PC-9 (cell line): ENCODE data around the gene SLC46A1. TPM values are rescaled to one million over a fixed set of nuclear protein-coding genes. Genes with fewer than 3 reads are reported as not detected.
"Not testable (repeated sequence)": the region's sequence is repeated elsewhere in the genome, so short reads cannot be mapped to it uniquely, and the experiment has no call there.

Experiments
- BruUV-seq: library from RNA; stranded (reverse); fragments of 400-500 nt; replicated peaks from 2 replicates; lab custom pipeline; 2021; lab: Mats Ljungman, UMichigan
- CTCF ChIA-PET: fragments of 300-600 bp; sonication (Branson Sonifier 250); formaldehyde crosslinking; loops from one replicate; lab custom pipeline; 2022; ENCODE audit warnings: antibody characterized with exemption; lab: Charles Lee
- POLR2A ChIA-PET: fragments of 300-600 bp; sonication (Branson Sonifier 250); formaldehyde crosslinking; loops from one replicate; lab custom pipeline; 2022; ENCODE audit warnings: antibody characterized with exemption; ENCODE audit not compliant: unreplicated experiment; lab: Charles Lee
- DNase-seq, 2 experiments: peaks; one replicate each; pipeline versions ENCODE4 v3.0.0 to v3.0.0-alpha.2; 2015 to 2022; ENCODE audit warnings: mixed read lengths in 1 of 2
- H2AFZ ChIP-seq: fragments of 200-600 bp; sonication (generic); 2 replicates; pipeline ENCODE4 v1.8.1; 2017; ENCODE audit warnings: antibody characterized with exemption
- H3F3A ChIP-seq: fragments of 200-600 bp; sonication (generic); 2 replicates; pipeline ENCODE4 v1.8.1; 2017; ENCODE audit warnings: antibody characterized with exemption, mild to moderate bottlenecking, low read depth; ENCODE audit not compliant: insufficient read depth
- H3K27ac ChIP-seq: fragments of 200-600 bp; sonication (generic); 2 replicates; pipeline ENCODE4 v1.6.1; 2016; ENCODE audit warnings: mixed run types
- H3K27me3 ChIP-seq: fragments of 200-600 bp; sonication (generic); 2 replicates; pipeline ENCODE4 v1.6.1; 2016; ENCODE audit warnings: low read depth, mixed run types; ENCODE audit not compliant: insufficient read depth
- H3K36me3 ChIP-seq: fragments of 200-600 bp; sonication (generic); 2 replicates; pipeline ENCODE4 v1.6.1; 2016; ENCODE audit warnings: low read depth, mixed run types
- H3K4me1 ChIP-seq: fragments of 200-600 bp; sonication (generic); replicated peaks from 2 replicates; pipeline ENCODE4 v1.6.1; 2016; ENCODE audit warnings: mixed run types; ENCODE audit not compliant: insufficient read depth
- H3K4me2 ChIP-seq: fragments of 200-600 bp; sonication (generic); 2 replicates; pipeline ENCODE4 v1.6.1; 2017; ENCODE audit warnings: mixed run types
- H3K4me3 ChIP-seq: fragments of 200-600 bp; sonication (generic); 2 replicates; pipeline ENCODE4 v1.6.1; 2016; ENCODE audit warnings: mixed run types
- H3K79me2 ChIP-seq: fragments of 200-600 bp; sonication (generic); 2 replicates; pipeline ENCODE4 v1.6.1; 2017; ENCODE audit warnings: low read depth, mixed run types
- H3K9me2 ChIP-seq: fragments of 200-600 bp; sonication (generic); 2 replicates; pipeline ENCODE4 v1.8.1; 2017; ENCODE audit warnings: mild to moderate bottlenecking; ENCODE audit not compliant: insufficient read depth
- H3K9me3 ChIP-seq: fragments of 200-600 bp; sonication (generic); 2 replicates; pipeline ENCODE4 v1.8.1; 2016; ENCODE audit warnings: low read depth; ENCODE audit not compliant: insufficient read depth
- H4K20me1 ChIP-seq: fragments of 200-600 bp; sonication (generic); 2 replicates; pipeline ENCODE4 v1.8.1; 2017; ENCODE audit not compliant: insufficient read depth
- EZH2 ChIP-seq: fragments of 200-600 bp; sonication (generic); IDR thresholded peaks from 2 replicates; pipeline ENCODE4 v1.8.0; 2017; ENCODE audit warnings: antibody characterized with exemption, low read depth
- intact Hi-C: fragments of 100-400 bp; cut with micrococcal nuclease; formaldehyde crosslinking; loops from one replicate; pipeline ENCODE4 v1.10.0; 2022; ENCODE audit not compliant: unreplicated experiment
- total RNA-seq: library from RNA; stranded (reverse); gene quantifications from 2 replicates; pipeline ENCODE4 v1.2.3, GENCODE V29; 2021
- TF ChIP-seq, protein P1 (sequence below): fragments of 200-600 bp; sonication (generic); conservative IDR thresholded peaks from 2 replicates; pipeline ENCODE4 v1.6.1; 2017; ENCODE audit warnings: mixed run types, antibody characterized with exemption, mild to moderate bottlenecking, moderate library complexity

SLC46A1 gene
- total RNA-seq, 1 experiment from 2014 or later: 14.9 TPM

DNA sequence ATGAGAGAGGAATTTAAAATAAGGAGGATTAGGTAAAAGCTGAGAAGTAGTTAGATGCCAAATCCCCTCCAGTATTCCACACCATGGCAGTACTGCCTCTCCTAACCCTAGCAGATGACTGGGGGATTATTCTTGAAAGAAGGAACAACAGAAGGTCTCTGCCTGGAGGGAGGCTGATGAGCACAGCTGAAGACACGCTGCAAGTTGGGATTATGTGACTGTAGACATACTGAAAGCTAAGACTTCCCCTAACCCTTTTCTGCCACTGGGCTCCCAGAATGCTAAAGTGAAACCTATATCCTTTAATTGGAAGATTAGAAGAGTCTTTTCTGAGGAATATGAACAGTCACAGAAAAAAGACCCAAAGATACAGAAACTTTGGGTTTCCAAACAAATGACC lies 27.7 kb upstream of the SLC46A1 start:
- peaks cover 13% of the 10 kb centered on the region; the same call in 1 of the 2 replicates for H3K27me3 ChIP-seq
- TF ChIP-seq EZH2: no peak
- TF ChIP-seq, protein P1, sequence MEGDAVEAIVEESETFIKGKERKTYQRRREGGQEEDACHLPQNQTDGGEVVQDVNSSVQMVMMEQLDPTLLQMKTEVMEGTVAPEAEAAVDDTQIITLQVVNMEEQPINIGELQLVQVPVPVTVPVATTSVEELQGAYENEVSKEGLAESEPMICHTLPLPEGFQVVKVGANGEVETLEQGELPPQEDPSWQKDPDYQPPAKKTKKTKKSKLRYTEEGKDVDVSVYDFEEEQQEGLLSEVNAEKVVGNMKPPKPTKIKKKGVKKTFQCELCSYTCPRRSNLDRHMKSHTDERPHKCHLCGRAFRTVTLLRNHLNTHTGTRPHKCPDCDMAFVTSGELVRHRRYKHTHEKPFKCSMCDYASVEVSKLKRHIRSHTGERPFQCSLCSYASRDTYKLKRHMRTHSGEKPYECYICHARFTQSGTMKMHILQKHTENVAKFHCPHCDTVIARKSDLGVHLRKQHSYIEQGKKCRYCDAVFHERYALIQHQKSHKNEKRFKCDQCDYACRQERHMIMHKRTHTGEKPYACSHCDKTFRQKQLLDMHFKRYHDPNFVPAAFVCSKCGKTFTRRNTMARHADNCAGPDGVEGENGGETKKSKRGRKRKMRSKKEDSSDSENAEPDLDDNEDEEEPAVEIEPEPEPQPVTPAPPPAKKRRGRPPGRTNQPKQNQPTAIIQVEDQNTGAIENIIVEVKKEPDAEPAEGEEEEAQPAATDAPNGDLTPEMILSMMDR: no peak
- no peak overlapping the region for H3K4me2 ChIP-seq
- H3K4me3 ChIP-seq: no peak overlapping the region
- H3K4me1 ChIP-seq: no peaks in the 10 kb centered on the region
- ChIA-PET CTCF (no interaction called here), POLR2A (no interaction called here)
- no peak overlapping the region for H3K27ac ChIP-seq
- no peak for DNase-seq
- no peaks in the 10 kb centered on the region for H3F3A ChIP-seq
- no peaks in the 10 kb centered on the region for H4K20me1 ChIP-seq
- BruUV-seq: no TSS peak
- H3K9me3 ChIP-seq: no peaks in the 10 kb centered on the region
- H3K9me2 ChIP-seq: no peaks in the 10 kb centered on the region
- no peak overlapping the region for H2AFZ ChIP-seq
- no peaks in the 10 kb centered on the region for H3K79me2 ChIP-seq
- H3K36me3 ChIP-seq: no peaks in the 10 kb centered on the region
- intact Hi-C loops: no loop called here

DNA sequence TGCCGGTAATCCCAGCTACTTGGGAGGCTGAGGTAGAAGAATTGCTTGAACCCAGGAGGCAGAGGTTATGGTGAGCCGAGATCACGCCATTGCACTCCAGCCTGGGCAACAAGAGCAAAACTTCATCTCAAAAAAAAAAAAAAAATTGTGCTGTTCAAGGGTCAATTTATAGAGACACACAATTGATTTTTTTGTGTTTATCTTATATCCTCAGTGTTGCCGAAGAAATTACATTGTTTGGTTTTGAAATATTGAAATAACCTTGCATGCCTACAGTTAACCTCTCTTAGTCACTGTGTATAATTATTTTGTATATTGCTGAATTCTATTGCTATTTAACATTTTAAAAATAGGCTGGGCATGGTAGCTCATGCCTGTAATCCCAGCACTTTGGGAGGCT lies 22.0 kb upstream of the SLC46A1 start:
- H3K79me2 ChIP-seq, H3K27ac ChIP-seq, H3K4me1 ChIP-seq, H3K4me2 ChIP-seq, H3K27me3 ChIP-seq, BruUV-seq, H3K4me3 ChIP-seq, POLR2A ChIA-PET, CTCF ChIA-PET, DNase-seq, H2AFZ ChIP-seq, H3K9me2 ChIP-seq, H3K9me3 ChIP-seq, H3K36me3 ChIP-seq, intact Hi-C loops, H4K20me1 ChIP-seq, H3F3A ChIP-seq: not testable (repeated sequence)

DNA sequence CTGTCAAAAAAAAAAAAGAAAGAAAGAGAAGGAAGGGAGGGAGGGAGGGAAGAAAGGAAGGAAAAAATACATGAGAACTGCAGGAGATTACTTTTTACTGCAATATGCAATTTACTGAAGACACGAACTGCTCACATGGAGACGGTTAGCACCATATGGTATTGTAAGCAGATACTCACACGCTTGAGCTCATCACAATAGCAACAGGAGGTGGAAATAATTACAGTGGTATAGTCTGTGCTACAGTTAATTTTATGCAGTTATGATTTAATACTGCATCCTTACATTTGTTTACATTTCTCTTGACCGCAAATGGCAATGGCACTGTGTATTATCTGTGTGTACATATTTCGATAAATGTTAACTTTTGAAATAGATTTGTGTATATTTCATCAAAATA lies 21.4 kb upstream of the SLC46A1 start:
- intact Hi-C loops: no loop called here
- no TSS peak for BruUV-seq
- Histone ChIP-seq H3K4me2 (no peak overlapping the region), H3K9me3 (no peaks in the 10 kb centered on the region), H3K4me1 (no peaks in the 10 kb centered on the region), H3K27me3 (0 out of 2 replicates have a peak, but pooled peaks cover 6% of the 10 kb centered on the region), H3K9me2 (no peaks in the 10 kb centered on the region), H3K36me3 (no peaks in the 10 kb centered on the region), H3K79me2 (no peaks in the 10 kb centered on the region), H3K4me3 (no peak overlapping the region), H4K20me1 (no peaks in the 10 kb centered on the region), H3F3A (no peaks in the 10 kb centered on the region), H3K27ac (no peak overlapping the region), H2AFZ (no peak overlapping the region)
- ChIA-PET CTCF (no interaction called here), POLR2A (no interaction called here)
- TF ChIP-seq EZH2: no peak
- TF ChIP-seq, protein P1: no peak
- no peak for DNase-seq

DNA sequence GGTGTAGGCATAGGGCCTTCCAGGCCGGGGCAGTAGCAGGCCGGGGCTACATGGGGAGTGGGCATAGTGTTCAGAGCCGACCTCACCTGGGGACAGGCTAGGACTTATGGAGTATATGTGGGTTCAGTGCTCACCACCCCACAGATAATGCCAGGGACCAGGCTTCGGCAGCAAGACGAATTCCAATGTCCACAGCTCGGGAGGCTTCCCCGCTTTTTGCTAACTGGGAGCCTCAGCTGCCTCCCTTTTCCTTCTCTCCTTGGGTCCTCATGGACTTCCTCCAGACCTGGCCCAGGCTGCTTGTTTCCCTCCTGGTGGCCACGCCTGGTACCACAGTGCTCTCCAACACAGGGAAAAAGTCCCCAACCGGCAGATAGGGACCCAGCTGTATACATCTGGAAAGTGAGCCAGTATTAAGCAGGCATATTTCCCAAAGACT lies 20.1 kb upstream of the SLC46A1 start:
- H3K9me3 ChIP-seq: no peaks in the 10 kb centered on the region
- ChIA-PET CTCF (interaction anchor here (0.6 kb wide), 1 partner anchor 60 kb away, joined by 3 read pairs; no protein-coding TSS in a partner anchor), POLR2A (no interaction called here)
- no peaks in the 10 kb centered on the region for H3K27me3 ChIP-seq
- no peak overlapping the region for H3K27ac ChIP-seq
- H3K4me2 ChIP-seq: no peak overlapping the region
- H3K4me3 ChIP-seq: no peak overlapping the region
- H3K36me3 ChIP-seq: no peaks in the 10 kb centered on the region
- no TSS peak for BruUV-seq
- no peaks in the 10 kb centered on the region for H3F3A ChIP-seq
- H3K9me2 ChIP-seq: no peaks in the 10 kb centered on the region
- H4K20me1 ChIP-seq: no peaks in the 10 kb centered on the region
- no peak for DNase-seq
- H3K79me2 ChIP-seq: no peaks in the 10 kb centered on the region
- no peak overlapping the region for H2AFZ ChIP-seq
- TF ChIP-seq, protein P1: peak; percentile 61
- TF ChIP-seq EZH2: no peak
- H3K4me1 ChIP-seq: no peaks in the 10 kb centered on the region
- intact Hi-C loops: no loop called here
